Gastrocnemius medialis (tissue), 4 donors: ENCODE data around the gene SGCA. TPM values are rescaled to one million over a fixed set of nuclear protein-coding genes. Genes with fewer than 3 reads are reported as not detected.
A peak's percentile ranks its signal among the peaks of the same experiment; 100 is the strongest.

Experiments
- ATAC-seq, 2 donors: fragments of 150-250 bp; one replicate each; pipeline ENCODE4 v1.9.1; 2016
- DNase-seq, 2 donors: peaks; one replicate each; pipeline ENCODE4 v3.0.0-alpha.2; 2019
- H3K27ac ChIP-seq, 4 donors: fragments of 200-600 bp; sonication (generic); 1 replicate in 1 of 4; 2 replicates in 3 of 4; pipeline ENCODE4 v1.5.1; 2016 to 2018; ENCODE audit warnings: mild to moderate bottlenecking in 2 of 4, moderate library complexity in 1 of 4
- H3K27me3 ChIP-seq, 3 donors: fragments of 200-600 bp; sonication (generic) in 2 of 3; 1 replicate in 1 of 3; 2 replicates in 2 of 3; pipeline versions ENCODE4 v1.5.1 to v1.6.0; 2016 to 2019; ENCODE audit warnings: mild to moderate bottlenecking in 1 of 3, moderate library complexity in 1 of 3
- H3K36me3 ChIP-seq, 2 donors: fragments of 200-600 bp; sonication (generic) in 1 of 2; one replicate each; pipeline ENCODE4 v1.5.1; 2017 to 2018
- H3K4me1 ChIP-seq, 2 donors: fragments of 200-600 bp; sonication (generic) in 1 of 2; one replicate each; pipeline ENCODE4 v1.5.1; 2016 to 2017; ENCODE audit warnings: mild to moderate bottlenecking in 2 of 2
- H3K4me3 ChIP-seq, 4 donors: fragments of 200-600 bp; sonication (generic) in 3 of 4; 1 replicate in 1 of 4; 2 replicates in 3 of 4; pipeline ENCODE4 v1.5.1; 2016 to 2019; ENCODE audit warnings: mild to moderate bottlenecking in 2 of 4
- H3K9me3 ChIP-seq, 3 donors: fragments of 200-600 bp; sonication (generic) in 2 of 3; 1 replicate in 1 of 3; 2 replicates in 2 of 3; pipeline ENCODE4 v1.5.1; 2016 to 2019
- CTCF ChIP-seq, 5 experiments: fragments of 450-650 bp in 3 of 5; fragments of 200-600 bp in 2 of 5; sonication (generic) in 2 of 5; IDR thresholded peaks in 4 of 5; conservative IDR thresholded peaks in 1 of 5; 1 replicate in 4 of 5; 2 replicates in 1 of 5; pipeline ENCODE4 v1.5.1; 2016 to 2019; ENCODE audit warnings: antibody characterized with exemption in 5 of 5, mild to moderate bottlenecking in 3 of 5, moderate library complexity in 3 of 5
- POLR2A ChIP-seq, 2 donors: fragments of 450-650 bp; IDR thresholded peaks; one replicate each; pipeline ENCODE4 v1.6.1; 2017; ENCODE audit warnings: antibody characterized with exemption in 2 of 2, mild to moderate bottlenecking in 2 of 2, moderate library complexity in 2 of 2
- in situ Hi-C, 4 donors: fragments of 200-750 bp; cut with MboI; loops; one replicate each; pipeline versions ENCODE4 v1.15.0 to v1.8.0; 2017; ENCODE audit warnings: low sequenced_read_pairs in 4 of 4
- intact Hi-C: fragments of 100-400 bp; cut with DNase I; formaldehyde crosslinking; loops from one replicate; pipeline ENCODE4 v1.15.1; 2023; ENCODE audit warnings: low total_unique reads
- total RNA-seq, 4 donors: library from RNA; depleted of rRNA; stranded (reverse); fragments of >200 nt; gene quantifications; one replicate each; pipeline versions ENCODE4 v1.1.0 to v1.2.3, GENCODE V29; 2016

The SGCA gene
- total RNA-seq, 4 donors from 2014 or later, result 227 to 385 (median 292) TPM

DNA sequence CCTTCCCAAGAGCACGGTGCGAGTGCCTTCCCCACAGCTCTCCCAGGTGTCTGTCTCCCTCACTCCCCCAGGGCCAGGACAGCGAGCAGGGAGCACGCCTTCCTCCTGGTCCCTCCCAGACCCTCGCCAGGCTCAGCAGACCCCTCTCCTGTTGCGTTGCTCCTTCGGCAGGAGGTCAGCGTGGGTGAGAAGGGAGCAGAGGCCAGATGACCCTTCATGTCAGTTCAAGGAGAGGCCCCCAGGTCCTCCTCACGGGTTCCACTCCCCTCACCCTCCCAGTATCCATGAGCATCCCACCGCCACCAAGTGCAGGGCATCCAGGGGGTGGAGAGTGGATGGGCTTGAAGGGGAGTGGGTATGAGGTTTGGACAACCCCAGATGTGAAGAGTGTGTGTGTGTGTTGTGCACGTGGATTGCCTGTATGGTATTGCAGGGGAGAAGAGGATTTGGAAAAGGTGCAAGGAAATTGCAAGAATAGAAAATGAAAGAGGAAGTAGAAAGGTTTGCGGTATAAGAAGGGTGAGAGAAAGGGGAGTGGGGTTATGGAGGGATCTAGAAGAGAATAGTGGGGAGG is 17.7 kb downstream of the SGCA start:
- intact Hi-C loops, result no loop called here
- ATAC-seq, result no peak

GRCh38 chr17:50184064-50184463 is 18.3 kb downstream of the SGCA start:
- intact Hi-C loops (no loop called here), in situ Hi-C loops (no loop called here)
- DNase-seq (no peak), ATAC-seq (no peak)
- Histone ChIP-seq H3K4me1 (no peaks in the 10 kb centered on the region), H3K4me3 (no peak overlapping the region), H3K27ac (peak overlapping the region in 2 of 4 donors; percentile 37 to 51), H3K36me3 (no peaks in the 10 kb centered on the region), H3K27me3 (no peaks in the 10 kb centered on the region), H3K9me3 (no peaks in the 10 kb centered on the region)
- no peak for TF ChIP-seq CTCF (IDR thresholded peaks at IDR 0.05 in 4 of 5, conservative IDR thresholded peaks at IDR 0.05 in 1 of 5)
- TF ChIP-seq POLR2A (IDR thresholded peaks at IDR 0.05), result no peak

More for the DNA sequence above, 17.7 kb downstream of the SGCA start:
- no peaks in the 10 kb centered on the region for H3K9me3 ChIP-seq
- peak overlapping the region in 2 of 4 donors; percentile 37 to 51 for H3K27ac ChIP-seq
- no peak overlapping the region for H3K4me3 ChIP-seq
- no peaks in the 10 kb centered on the region for H3K27me3 ChIP-seq
- no peaks in the 10 kb centered on the region for H3K36me3 ChIP-seq
- TF ChIP-seq POLR2A (IDR thresholded peaks at IDR 0.05), result no peak
- TF ChIP-seq CTCF (IDR thresholded peaks at IDR 0.05 in 4 of 5, conservative IDR thresholded peaks at IDR 0.05 in 1 of 5), result no peak
- DNase-seq, result no peak
- in situ Hi-C loops, result no loop called here
- H3K4me1 ChIP-seq, result peaks cover 0 to 4% of the 10 kb centered on the region in 2 donors

GRCh38 chr17:50184611-50185398 is 19.0 kb downstream of the SGCA start:
- H3K9me3 ChIP-seq, result no peaks in the 10 kb centered on the region
- DNase-seq, result peak in 1 of 2 donors; percentile 61
- intact Hi-C loops, result no loop called here
- no peaks in the 10 kb centered on the region for H3K27me3 ChIP-seq
- no peaks in the 10 kb centered on the region for H3K36me3 ChIP-seq
- H3K27ac ChIP-seq, result peak overlapping the region in 3 of 4 donors; percentile 45 to 64 (median 51)
- TF ChIP-seq CTCF (IDR thresholded peaks at IDR 0.05 in 4 of 5, conservative IDR thresholded peaks at IDR 0.05 in 1 of 5) (no peak), POLR2A (IDR thresholded peaks at IDR 0.05) (no peak)
- in situ Hi-C loops, result no loop called here
- H3K4me3 ChIP-seq, result no peak overlapping the region
- H3K4me1 ChIP-seq, result no peaks in the 10 kb centered on the region
- peak; percentile 45 to 52 for ATAC-seq

- H3K36me3 ChIP-seq, result no peaks in the 10 kb centered on the region
- TF ChIP-seq CTCF (IDR thresholded peaks at IDR 0.05 in 4 of 5, conservative IDR thresholded peaks at IDR 0.05 in 1 of 5) (no peak), POLR2A (IDR thresholded peaks at IDR 0.05) (no peak)
- DNase-seq (no peak), ATAC-seq (no peak)
- H3K27me3 ChIP-seq, result no peaks in the 10 kb centered on the region
- H3K9me3 ChIP-seq, result no peaks in the 10 kb centered on the region
- H3K4me1 ChIP-seq, result no peaks in the 10 kb centered on the region
- no peak overlapping the region for H3K27ac ChIP-seq
- intact Hi-C loops (no loop called here), in situ Hi-C loops (no loop called here)
- no peak overlapping the region for H3K4me3 ChIP-seq
These were observed 20.0 kb downstream of the SGCA start for GRCh38 chr17:50185631-50186471.
